K562 (cell line): ENCODE data around the gene RAB25. TPM values are rescaled to one million over a fixed set of nuclear protein-coding genes. Genes with fewer than 3 reads are reported as not detected.

Experiments
- ATF1 ChIP-seq, 2 experiments: fragments of 450-650 bp in 1 of 2; IDR thresholded peaks; 2 replicates each; pipeline ENCODE4 v1.6.1; 2016; ENCODE audit warnings: missing compliant biosample characterization in 1 of 2, missing genetic modification characterization in 1 of 2
- EGR1 ChIP-seq: fragments of 450-650 bp; conservative IDR thresholded peaks from 2 replicates; pipeline ENCODE4 v1.6.1; 2017; ENCODE audit warnings: mild to moderate bottlenecking
- IFI16 ChIP-seq: fragments of 250-450 bp; sonication (Bioruptor Pico); IDR thresholded peaks from 2 replicates; pipeline ENCODE4 v2.1.2; 2022; ENCODE audit warnings: mild to moderate bottlenecking, inconsistent platforms
- ILF3 ChIP-seq: fragments of 450-650 bp; IDR thresholded peaks from 2 replicates; pipeline ENCODE4 v1.6.1; 2018; ENCODE audit warnings: antibody characterized with exemption, mild to moderate bottlenecking, moderate library complexity, borderline replicate concordance
- KAT2B ChIP-seq: IDR thresholded peaks from one replicate; pipeline ENCODE4 v1.6.1; 2012; ENCODE audit warnings: low read depth, mild to moderate bottlenecking, control low read depth, inconsistent platforms, low read length, moderate library complexity
- LCOR ChIP-seq: sonication (generic); formaldehyde crosslinking; IDR thresholded peaks from 2 replicates; pipeline ENCODE4 v1.8.0; 2022; ENCODE audit warnings: mild to moderate bottlenecking, missing genetic modification reagents
- MEF2D ChIP-seq: conservative IDR thresholded peaks from 2 replicates; pipeline ENCODE4 v1.6.1; 2016; ENCODE audit warnings: low read depth, missing genetic modification characterization, missing compliant biosample characterization
- NFIX ChIP-seq: fragments of 250-450 bp; sonication (Bioruptor Pico); IDR thresholded peaks from 2 replicates; pipeline ENCODE4 v1.4.0; 2020; ENCODE audit warnings: low read depth, mild to moderate bottlenecking, moderate library complexity
- NR2C2 ChIP-seq, 2 experiments: fragments of 200-800 bp in 1 of 2; sonication (Bioruptor generic) in 1 of 2; sonication (generic) in 1 of 2; formaldehyde crosslinking in 1 of 2; IDR thresholded peaks; 2 replicates each; pipeline versions ENCODE4 v1.6.1 to v1.8.0; 2016 to 2022; ENCODE audit warnings: mild to moderate bottlenecking in 1 of 2, missing compliant biosample characterization in 1 of 2, missing genetic modification characterization in 1 of 2, missing genetic modification reagents in 1 of 2
- SMAD2 ChIP-seq: fragments of 150-350 bp; IDR thresholded peaks from 2 replicates; pipeline ENCODE4 v1.6.1; 2014; ENCODE audit warnings: low read depth, mild to moderate bottlenecking, low read length
- ZBTB17 ChIP-seq: fragments of 450-650 bp; formaldehyde crosslinking; IDR thresholded peaks from 2 replicates; pipeline ENCODE4 v1.4.0; 2020; ENCODE audit warnings: mild to moderate bottlenecking
- ZNF224 ChIP-seq: sonication (generic); formaldehyde crosslinking; IDR thresholded peaks from 2 replicates; pipeline ENCODE4 v1.8.0; 2022; ENCODE audit warnings: mild to moderate bottlenecking, missing genetic modification reagents
- ZNF232 ChIP-seq: sonication (generic); formaldehyde crosslinking; IDR thresholded peaks from 2 replicates; pipeline ENCODE4 v1.8.0; 2022; ENCODE audit warnings: mild to moderate bottlenecking, missing genetic modification reagents
- ZNF584 ChIP-seq: fragments of 200-800 bp; sonication (Bioruptor generic); IDR thresholded peaks from 2 replicates; pipeline ENCODE4 v1.6.1; 2016; ENCODE audit warnings: low read depth, mild to moderate bottlenecking, missing genetic modification characterization, missing compliant biosample characterization
- ZNF589 ChIP-seq: fragments of 200-800 bp; sonication (Bioruptor generic); IDR thresholded peaks from 2 replicates; pipeline ENCODE4 v1.6.1; 2016; ENCODE audit warnings: low read depth, missing genetic modification characterization, missing compliant biosample characterization
- ZZZ3 ChIP-seq: fragments of 450-650 bp; IDR thresholded peaks from 2 replicates; pipeline ENCODE4 v1.6.1; 2016; ENCODE audit warnings: antibody characterized with exemption, mild to moderate bottlenecking, moderate library complexity
- polyA plus RNA-seq, 8 experiments: library from polyadenylated mRNA; depleted of rRNA in 4 of 8; stranded (reverse) in 5 of 8; unstranded in 3 of 8; fragments of >200 nt; fragmentation: Nextera tagmentation in 2 of 8; fragmentation: Illumina TruSeq in 1 of 8; extraction: Ambion mirVana in 2 of 8; extraction: Trizol in 1 of 8; gene quantifications; 2 replicates each; pipeline versions ENCODE4 v1.2.1 to v1.2.3, GENCODE V29; 2011 to 2014; ENCODE audit warnings: inconsistent platforms in 1 of 8, missing spikeins in 1 of 8
- total RNA-seq, 7 experiments: library from RNA; depleted of rRNA in 6 of 7; stranded (reverse); fragments of >200 nt in 6 of 7; fragmentation: Illumina TruSeq in 2 of 7; extraction: Trizol in 2 of 7; gene quantifications; 2 replicates each; pipeline versions ENCODE4 v1.2.1 to v1.2.3, GENCODE V29; 2011 to 2021; ENCODE audit warnings: low replicate concordance in 1 of 7
- TF ChIP-seq, protein P1 (sequence below): fragments of 450-650 bp; IDR thresholded peaks from 2 replicates; pipeline ENCODE4 v1.6.1; 2016; ENCODE audit warnings: mild to moderate bottlenecking
- TF ChIP-seq, protein P2 (sequence below), 2 experiments: fragments of 200-800 bp in 1 of 2; sonication (Bioruptor generic) in 1 of 2; sonication (generic) in 1 of 2; formaldehyde crosslinking in 1 of 2; IDR thresholded peaks in 1 of 2; conservative IDR thresholded peaks in 1 of 2; 2 replicates each; pipeline versions ENCODE4 v1.5.0 to v1.6.1; 2016 to 2020; ENCODE audit warnings: missing compliant biosample characterization in 1 of 2, missing genetic modification characterization in 1 of 2, missing genetic modification reagents in 1 of 2
- TF ChIP-seq, protein P3 (sequence below): fragments of 250-450 bp; sonication (Bioruptor Pico); IDR thresholded peaks from 2 replicates; pipeline ENCODE4 v1.5.0; 2021; ENCODE audit warnings: mild to moderate bottlenecking, moderate library complexity

The RAB25 gene
- total and polyA plus RNA-seq, 9 of the 15 experiments (the other 6 are each of a cell fraction or from before 2014, with no cell fraction given), result 0.10 to 0.27 (median 0.13) TPM; not detected in 6

DNA sequence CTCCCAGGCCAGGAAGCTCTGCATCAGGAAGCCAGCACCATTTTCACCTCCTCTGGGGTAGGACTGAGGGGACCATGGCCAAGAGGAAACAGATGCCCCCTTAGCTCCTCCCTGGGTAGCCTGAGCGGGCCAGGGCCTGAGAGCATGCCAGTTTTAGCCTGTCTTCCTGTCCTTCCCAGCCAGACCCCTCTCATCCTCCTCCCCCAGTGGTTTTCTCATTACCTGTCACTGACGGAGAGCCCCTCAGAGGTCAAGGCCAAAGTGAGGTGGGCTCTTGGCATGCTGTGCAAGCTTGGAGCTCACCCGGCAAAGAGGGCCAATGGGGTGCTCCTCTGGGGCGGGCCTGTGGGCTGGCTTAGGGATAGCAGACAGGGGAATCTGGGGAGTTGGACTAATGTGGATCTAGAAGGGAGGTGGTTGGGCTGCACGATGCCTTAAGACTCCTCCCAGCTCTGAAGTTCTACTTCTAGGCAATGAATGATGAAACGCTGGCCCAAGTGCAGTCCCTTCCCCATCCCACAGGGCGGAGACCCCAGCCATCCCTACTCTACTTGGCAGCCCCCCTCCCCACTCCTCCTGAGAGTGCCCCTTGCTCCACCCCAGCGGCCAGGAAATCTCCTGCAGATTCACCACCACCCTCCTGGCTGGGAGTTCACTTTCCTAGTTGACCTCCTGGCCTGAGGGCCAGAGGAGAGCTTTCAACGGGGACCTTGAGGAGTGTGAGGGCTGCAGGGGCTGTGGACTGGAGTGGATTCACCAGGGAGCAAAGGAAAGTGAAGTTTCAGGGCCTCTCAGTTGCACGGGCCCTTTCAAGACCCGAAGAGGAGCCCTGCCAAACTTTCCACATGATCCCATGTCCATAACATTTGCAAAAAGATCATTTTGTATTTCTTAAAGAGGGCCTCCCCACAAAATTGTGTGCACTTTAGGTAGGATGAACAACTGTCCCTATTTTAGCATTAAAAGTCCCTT, 44.2 kb downstream of the RAB25 start (continued):
- TF ChIP-seq ATF1 (CRISPR knock-in tag; IDR thresholded peaks at IDR 0.05) (no peak), ATF1 (tag; IDR thresholded peaks at IDR 0.05) (no peak), ZNF224 (CRISPR knock-in tag) (no peak), ZNF584 (CRISPR knock-in tag) (no peak), KAT2B (no peak), NFIX (CRISPR knock-in tag) (no peak), LCOR (CRISPR knock-in tag) (0 out of 2 replicates have a peak, but pooled peaks have one; percentile 8), IFI16 (CRISPR knock-in tag) (no peak), ZBTB17 (CRISPR knock-in tag) (0 out of 2 replicates have a peak, but pooled peaks have one; percentile 42), ZNF232 (CRISPR knock-in tag) (no peak), ZNF589 (no peak), MEF2D (tag) (no peak), ILF3 (no peak), ZZZ3 (no peak), EGR1 (no peak), NR2C2 (CRISPR knock-in tag; IDR thresholded peaks at IDR 0.05) (no peak), NR2C2 (tag; IDR thresholded peaks at IDR 0.05) (peak; percentile 42), SMAD2 (no peak)
- TF ChIP-seq, protein P1, sequence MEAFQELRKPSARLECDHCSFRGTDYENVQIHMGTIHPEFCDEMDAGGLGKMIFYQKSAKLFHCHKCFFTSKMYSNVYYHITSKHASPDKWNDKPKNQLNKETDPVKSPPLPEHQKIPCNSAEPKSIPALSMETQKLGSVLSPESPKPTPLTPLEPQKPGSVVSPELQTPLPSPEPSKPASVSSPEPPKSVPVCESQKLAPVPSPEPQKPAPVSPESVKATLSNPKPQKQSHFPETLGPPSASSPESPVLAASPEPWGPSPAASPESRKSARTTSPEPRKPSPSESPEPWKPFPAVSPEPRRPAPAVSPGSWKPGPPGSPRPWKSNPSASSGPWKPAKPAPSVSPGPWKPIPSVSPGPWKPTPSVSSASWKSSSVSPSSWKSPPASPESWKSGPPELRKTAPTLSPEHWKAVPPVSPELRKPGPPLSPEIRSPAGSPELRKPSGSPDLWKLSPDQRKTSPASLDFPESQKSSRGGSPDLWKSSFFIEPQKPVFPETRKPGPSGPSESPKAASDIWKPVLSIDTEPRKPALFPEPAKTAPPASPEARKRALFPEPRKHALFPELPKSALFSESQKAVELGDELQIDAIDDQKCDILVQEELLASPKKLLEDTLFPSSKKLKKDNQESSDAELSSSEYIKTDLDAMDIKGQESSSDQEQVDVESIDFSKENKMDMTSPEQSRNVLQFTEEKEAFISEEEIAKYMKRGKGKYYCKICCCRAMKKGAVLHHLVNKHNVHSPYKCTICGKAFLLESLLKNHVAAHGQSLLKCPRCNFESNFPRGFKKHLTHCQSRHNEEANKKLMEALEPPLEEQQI, result no peak
- TF ChIP-seq, protein P2, sequence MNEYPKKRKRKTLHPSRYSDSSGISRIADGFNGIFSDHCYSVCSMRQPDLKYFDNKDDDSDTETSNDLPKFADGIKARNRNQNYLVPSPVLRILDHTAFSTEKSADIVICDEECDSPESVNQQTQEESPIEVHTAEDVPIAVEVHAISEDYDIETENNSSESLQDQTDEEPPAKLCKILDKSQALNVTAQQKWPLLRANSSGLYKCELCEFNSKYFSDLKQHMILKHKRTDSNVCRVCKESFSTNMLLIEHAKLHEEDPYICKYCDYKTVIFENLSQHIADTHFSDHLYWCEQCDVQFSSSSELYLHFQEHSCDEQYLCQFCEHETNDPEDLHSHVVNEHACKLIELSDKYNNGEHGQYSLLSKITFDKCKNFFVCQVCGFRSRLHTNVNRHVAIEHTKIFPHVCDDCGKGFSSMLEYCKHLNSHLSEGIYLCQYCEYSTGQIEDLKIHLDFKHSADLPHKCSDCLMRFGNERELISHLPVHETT (CRISPR knock-in tag; conservative IDR thresholded peaks at IDR 0.05 in 1 of 2, IDR thresholded peaks at IDR 0.05 in 1 of 2), result no peak
- TF ChIP-seq, protein P3, sequence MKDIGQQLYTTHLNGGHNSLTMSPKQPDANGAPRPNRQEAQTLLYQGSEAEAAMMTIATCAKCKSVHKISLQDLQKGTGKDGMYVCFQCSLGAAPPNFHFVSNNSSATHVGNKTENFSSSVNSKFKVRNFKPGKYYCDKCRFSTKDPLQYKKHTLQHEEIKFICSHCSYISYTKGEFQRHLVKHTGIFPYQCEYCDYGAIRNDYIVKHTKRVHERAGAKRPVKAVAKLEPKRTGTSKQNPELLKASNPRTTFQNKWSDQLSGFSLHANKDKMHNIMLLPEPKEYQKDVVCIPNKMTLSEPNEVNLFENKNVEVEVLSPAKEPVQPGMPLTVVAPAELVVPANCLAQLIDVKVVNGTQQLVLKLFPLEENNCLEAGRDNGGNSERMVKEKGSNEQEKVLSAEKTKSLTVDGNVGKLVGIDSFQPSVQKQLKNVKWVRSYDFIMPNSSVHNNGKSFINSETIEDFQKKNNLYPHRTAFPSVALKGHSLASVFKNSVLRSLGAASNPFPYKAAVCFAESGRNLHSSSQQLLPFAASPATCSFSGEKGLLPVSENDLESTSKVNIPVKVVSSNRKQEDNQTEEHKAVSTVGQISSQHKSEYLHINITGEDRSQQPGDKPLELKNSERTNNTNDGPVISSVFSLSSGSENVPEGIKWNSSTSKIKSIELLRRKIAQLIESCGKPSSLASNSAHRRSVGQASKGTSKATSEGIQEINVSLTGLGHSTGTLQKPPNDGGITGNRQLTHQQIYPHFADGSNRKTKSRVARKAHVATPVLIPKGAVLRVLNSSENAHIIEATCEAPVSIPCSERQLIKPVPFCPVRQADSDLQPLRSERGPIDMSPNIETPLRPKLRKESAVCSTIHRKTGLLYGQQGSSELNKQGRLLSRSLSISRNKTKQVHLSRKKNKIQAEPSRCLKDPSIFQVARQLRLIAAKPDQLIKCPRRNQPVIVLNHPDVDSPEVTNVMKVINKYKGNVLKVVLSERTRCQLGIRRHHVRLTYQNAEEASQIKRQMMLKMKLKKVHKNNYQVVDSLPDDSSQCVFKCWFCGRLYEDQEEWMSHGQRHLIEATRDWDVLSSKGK (CRISPR knock-in tag), result no peak
